Measurements from ENCODE around the gene CCR7.

Gene CCR7

DNA sequence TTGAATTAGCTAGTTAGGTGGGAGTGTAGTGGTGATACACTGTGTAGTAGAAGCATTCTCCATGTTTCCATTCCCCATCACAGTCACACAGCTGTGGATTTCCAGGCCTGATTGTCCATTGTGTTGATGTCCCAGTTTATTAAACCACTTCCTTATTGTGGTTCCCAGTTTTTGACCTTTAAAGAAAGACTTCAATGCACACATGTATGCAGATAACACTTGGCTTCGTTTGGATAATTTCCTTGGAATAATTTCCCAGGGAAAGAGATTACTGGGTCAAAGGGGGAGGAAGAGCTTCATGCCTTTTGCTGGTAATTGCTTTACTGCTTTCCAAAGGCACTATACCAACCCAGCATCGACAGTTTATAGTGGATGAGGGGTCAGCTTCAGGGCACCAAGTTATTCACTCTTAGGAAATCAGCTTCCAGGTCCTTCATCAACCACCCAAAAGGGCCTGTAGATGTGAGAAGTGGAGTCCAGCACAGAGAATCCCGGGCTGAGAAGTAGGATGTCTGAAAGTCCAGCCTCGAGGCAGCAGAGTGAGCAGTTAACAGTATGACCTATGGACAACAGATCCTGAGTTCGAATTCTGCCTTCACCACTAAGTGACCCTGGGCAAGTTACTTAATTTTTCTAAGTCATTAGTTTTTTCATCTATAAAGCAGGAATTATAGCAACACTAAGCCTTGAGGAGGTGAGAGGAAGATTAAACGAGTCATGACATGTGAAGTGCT is 32.6 kb downstream of the CCR7 start:
- DNase-seq = no peak

DNA sequence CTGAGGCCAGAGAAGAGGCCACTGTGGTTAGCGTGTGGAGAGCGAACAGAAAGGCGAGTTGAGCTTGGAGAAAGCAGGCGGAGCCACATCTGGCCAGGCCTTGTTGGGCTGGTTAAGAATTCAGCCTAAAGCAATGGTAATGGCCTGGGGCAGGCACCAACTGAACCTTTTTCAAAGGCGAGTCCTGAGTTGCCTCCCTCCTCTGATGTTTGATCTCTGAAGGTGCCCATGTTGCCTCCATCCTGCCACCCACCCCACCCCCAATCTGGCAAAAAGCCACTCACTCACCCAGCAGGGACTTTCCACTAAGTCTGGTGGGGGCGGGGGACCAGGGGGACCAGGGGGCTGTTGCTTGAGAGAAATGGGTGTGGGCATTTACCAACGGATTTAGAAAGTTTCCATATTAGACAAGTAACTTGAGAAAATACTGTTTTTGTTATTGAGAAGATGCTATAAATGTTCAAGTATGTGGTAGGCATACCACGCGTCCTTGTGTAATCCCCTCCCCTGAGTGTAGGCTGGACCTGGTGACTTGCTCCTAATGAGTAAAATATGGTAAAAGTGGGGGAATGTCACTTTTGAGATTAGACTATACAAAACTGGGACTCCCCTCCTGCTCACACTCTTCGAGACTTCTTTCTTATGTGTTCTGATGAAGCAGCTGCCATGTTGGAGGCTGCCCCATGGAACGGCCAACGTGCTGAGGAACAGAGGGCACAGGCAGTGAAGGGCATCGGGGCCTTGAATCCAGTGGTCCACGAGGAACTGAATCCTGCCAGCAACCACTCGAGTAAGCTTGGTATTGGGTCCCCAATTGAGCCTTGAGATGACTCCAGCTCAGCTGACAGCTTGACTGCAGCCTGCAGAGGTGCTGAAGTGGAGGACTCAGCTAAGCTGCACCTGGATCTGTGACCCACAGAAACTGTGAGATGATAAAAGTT is 34.0 kb downstream of the CCR7 start:
- no peak for DNase-seq

DNA sequence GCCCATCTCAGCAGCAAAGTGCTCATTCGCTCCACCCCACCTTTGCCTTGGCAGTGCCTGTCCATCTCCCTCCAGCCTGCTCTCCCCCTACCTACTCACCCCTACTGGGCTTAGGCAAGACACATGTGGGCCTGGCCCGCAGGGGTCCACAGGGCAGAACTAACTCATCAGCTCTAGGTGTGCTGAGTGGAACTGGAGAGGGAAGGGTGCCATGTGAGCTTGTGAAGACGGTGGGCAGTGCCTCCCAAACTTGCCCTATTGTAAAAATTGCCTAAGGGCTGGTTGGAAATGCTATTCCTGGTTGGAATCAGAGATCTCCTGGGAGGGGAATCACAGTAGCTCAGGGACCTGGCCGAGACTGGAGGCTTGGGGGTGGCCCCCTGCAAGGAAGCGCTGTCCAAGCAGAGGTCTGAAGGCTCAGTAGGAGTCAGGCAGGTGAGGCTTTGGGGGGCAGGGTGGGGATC is 34.7 kb downstream of the CCR7 start:
- DNase-seq = no peak

DNA sequence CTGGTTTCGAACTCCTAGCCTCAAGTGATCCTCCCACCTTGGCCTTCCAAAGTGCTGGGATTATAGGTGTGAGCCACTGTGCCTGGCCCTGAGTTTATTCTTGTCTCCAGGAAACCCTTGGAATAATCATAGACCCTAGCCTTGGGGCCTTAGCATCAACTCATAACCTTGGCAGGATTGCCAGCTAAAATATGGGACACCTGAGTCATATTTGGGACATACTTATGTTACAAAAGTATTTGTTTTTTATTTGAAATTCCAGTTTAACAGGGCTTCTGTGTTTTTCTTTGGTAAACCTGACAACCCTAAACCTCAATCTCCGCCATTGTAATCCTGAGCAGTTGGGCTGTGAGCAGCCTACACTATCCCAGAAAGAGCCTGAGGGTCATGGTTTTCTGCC is 35.3 kb downstream of the CCR7 start:
- DNase-seq = no peak

DNA sequence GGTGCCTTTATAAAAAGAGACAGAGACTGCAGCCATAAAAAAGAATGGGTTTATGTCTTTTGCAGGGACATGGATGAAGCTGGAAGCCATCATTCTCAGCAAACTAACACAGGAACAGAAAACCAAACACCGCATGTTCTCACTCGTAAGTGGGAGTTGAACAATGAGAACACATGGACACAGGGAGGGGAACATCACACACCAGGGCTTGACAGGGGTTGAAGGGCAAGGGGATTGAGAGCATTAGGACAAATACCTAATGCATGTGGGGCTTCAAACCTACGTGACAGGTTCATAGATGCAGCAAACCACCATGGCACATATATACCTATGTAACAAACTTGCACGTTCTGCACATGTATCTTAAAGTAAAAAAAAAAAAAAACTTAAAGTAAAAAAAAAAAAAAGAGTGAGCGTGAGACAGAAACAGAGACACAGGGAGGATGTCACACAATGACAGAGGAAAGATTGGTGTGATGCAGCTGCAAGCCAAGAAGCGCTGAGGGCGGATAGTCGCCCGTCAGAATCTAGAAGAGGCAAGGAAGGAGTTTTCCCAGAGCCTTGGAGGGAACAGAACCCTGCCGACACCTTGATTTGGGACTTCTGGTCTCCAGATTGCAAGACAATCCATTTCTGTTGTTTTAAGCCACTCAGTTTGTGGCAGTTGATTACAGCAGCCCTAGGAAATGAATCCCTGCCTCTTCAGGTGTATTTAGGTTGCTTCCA is 36.4 kb downstream of the CCR7 start:
- no peak for DNase-seq

DNA sequence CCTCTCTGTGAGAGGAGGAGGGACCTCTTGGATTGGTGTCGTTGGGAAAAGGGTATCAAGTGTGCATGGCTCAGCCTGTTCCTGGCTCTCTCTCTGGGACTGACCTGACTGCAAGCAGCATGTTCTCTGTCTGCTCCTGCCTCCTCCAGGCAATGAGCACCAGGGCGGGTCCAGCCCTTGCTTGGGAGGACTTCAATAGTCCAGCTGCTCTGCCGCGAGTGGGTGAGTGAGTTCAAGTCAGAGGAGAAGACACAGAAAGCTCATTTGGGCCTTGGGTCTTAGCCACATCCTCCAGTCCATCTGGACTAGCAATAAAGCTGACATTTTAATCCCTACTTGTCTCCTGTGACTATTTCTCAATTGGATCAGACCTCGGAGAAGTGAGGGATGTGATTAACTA is 38.6 kb downstream of the CCR7 start:
- no peak for DNase-seq

DNA sequence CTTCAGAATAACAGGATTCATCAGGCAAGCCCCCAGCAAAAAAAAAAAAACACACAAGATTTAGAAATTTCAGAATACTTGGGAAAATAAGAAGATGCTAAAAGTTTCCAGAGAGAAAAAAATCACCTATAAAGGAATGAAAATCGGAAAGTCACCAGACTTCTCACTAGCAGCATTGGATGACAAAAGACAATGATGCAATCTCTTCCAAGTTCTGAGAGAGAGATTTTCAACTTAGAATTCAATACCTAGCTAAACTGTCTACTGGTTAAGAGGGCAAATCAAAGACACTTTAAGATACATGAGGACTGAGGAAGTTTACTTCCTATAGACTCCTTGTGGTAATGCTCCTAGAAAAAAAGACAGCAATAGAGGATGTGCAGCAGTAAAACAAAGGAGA is 40.0 kb downstream of the CCR7 start:
- DNase-seq = no peak

DNA sequence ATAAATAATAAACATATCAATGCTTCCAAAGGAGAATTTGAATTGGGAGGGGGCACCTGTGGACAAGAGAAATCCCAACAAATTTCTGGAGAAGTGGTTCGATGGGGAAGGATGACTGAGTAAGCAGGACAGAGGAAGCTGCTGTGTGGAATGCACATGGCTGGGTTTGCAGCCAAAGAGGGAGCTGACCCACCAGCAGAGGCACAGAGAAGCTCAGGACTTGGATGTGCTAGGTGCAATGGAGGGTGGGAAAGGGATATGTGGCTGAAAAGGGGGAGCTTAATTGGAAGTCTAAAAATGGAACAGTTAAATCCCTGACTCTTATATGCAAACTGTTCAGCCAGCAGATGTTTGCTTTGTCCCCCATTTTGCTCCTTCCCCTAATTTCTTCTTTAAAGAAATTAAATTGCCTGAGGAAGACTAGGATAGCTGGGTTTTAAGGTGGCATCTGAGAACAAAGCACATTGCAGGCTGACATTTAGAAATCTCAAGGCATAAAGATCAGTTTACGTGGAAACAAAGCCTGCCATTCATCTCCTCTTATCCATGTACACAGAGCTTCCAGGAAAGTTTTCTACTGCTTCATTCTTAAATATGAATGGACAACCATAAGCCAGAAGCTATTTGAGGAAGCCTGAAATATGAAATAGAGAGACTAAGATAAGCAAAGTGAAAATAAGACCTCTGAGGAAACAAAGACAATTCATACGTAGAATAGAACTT is 40.9 kb downstream of the CCR7 start:
- no peak for DNase-seq

DNA sequence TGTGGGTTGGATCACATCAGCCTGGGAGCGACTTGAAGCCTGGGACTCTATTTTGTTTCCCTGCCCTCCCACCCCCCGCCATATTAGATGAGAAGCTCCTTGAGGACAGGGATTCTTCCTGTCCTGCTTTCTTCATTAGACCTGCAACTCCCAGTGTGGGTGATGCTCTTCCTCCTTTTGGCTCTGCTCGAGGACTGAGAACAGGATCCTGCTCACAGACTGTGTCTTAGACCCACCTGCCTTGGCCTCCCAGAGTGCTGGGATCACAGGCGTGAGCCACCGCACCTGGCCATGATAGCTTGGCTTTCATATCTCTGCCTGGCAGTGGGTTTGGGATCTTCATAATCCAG is 42.3 kb downstream of the CCR7 start:
- DNase-seq = no peak

DNA sequence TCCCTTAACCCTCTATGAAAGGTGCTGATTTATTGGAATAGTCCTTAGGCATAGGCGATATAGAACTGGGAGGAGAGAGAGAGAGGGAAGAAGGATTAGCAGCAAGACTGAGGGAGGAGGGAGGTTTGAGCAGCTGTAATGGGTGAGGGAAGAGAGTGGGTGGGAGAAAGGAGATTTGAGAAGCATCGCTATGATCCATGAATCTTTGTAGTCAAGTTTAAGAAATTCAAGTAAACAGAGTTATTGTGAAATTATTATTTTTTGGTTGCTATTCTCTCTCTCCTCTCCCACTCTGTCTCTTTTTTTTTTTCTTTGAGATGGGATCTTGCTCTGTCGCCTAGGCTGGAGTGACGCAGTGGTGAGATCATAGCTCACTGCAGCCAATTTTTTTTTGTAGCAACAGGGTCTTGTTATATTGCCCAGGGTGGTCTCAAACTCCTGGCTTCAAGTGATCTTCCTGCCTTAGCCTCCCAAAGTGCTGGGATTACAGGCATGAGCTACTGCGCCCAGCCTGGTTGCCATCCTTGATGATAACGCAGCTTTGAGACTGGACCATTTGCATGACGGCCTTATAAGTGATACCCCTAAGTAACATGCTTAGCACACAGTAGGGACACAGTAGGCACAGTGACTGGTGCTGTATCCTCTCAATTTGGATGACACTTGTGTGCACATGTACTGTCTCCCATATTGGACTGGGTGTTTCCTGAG is 42.9 kb downstream of the CCR7 start:
- no peak for DNase-seq

DNA sequence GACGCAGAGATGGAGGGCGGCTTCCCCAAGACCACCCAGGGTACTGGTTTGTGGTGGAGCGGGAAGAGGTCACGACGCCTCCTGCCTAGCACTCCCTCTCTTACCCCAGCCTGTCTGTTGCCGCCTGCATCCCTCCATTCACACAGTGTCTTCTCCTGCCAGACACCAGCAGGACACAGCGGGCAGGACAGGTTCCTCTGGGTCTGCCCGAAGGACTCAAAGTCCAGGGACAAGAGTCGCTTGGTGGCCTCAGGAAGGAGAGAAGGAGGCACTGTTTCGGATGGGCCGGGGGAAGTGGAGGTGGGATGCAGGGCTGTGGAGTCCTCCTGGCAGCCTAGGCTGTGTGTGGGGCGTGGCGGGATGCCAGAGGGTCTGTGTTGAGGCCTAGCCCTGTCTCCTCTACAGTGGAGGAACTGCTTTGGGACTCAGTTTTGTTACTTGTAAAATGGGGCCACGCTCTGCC is 44.2 kb downstream of the CCR7 start:
- DNase-seq = no peak

DNA sequence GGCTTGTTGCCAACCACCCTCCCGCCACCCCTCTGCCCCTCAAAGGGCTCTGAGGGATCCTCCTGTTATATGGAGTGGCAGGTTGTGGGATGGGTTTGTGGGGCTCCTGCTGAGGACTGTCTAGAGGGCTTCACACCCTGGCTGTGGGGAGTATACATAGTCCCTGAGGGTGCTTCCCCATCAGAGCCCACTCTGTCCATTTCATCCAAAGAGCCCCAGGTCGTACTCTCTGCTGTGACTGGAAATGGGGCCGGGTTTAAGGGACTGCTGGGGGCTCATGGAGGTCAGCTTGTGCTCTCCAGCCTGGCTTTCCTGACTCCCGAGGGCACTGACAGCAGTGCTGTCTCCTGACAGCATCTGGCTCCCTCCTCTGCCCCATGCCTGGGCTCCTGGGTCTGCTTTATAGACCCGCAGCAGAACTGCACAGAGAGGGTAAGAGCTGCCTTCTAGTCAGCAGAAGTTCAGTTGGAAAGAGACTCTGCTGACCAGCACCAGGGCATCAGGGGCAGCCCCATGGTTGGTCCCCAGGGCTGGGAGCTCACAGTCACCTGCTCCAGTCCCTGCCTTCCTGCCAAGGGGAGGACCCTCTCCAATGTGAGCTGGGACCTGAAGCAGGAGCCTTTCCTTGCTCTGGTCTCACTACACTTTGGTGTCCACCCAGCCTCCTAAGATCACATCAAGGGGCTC is 46.0 kb downstream of the CCR7 start:
- no peak for DNase-seq

DNA sequence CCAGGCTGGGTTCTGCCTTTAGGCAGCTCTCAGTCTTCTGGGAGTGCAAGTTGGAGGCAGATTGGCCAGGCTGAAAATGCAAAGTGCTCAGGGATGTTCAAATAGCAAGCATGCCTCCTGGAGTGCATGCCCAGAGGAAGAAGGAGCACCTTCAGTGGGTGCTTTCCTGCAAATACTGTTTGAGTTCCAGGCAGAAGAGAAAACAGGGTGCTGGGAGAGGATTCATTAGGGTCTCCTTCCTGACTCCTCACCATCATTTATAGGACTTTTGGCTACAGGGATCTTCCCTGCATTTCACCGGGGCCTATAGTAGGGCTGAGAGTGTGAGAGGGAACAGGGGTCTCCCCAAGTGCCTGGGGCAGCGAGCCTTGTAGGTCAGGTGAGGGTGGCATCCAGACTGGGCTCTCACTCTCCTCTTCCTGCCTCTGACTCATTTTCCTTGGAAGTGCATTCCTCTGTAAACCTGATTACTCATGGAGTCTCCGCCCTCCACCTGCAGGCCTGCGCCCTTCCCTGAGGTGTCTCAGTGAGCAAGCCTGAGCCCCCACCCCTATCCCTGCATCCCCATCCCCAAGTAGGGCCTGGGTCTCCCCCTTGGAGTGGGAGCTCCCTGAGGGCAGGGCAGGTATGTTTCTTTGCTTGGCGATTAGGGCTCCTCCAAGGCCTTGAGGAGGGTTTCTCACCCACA is 46.7 kb downstream of the CCR7 start:
- DNase-seq = no peak

DNA sequence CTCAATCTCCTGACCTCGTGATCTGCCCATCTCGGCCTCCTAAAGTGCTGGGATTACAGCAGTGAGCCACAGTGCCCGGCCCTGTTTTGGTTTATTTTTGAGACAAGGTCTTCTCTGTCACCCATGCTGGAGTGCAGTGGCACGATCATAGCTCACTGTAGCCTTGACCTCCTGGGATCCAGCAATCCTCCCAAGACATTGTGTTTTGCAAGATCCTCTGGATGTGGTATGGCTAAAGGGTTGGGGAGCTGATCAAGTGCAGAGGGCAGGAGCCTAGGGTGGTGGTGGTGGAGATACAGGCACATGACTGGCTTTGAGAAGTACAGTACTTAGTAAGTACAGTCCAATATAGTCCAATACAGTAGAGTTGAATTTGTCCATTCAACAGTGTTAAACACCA is 47.3 kb downstream of the CCR7 start:
- DNase-seq = no peak

DNA sequence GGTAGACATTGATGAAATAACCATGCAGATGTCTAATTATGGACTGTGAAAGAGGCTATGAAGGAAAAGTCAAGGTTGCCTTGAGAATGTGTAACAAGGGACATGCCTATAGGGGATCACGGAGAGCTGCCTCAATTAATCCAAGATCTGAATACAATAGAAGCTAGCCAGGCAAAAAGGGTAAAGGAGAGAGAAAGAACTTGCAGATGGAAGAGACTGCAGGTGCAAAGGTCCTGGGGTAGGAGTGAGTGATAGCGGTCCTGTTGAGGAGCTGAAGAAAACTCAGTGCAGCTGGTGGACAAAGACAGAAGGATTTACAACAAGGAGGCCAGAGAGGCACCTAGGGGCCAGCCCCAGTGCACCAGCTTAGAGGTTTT is 48.0 kb downstream of the CCR7 start:
- no peak for DNase-seq

DNA sequence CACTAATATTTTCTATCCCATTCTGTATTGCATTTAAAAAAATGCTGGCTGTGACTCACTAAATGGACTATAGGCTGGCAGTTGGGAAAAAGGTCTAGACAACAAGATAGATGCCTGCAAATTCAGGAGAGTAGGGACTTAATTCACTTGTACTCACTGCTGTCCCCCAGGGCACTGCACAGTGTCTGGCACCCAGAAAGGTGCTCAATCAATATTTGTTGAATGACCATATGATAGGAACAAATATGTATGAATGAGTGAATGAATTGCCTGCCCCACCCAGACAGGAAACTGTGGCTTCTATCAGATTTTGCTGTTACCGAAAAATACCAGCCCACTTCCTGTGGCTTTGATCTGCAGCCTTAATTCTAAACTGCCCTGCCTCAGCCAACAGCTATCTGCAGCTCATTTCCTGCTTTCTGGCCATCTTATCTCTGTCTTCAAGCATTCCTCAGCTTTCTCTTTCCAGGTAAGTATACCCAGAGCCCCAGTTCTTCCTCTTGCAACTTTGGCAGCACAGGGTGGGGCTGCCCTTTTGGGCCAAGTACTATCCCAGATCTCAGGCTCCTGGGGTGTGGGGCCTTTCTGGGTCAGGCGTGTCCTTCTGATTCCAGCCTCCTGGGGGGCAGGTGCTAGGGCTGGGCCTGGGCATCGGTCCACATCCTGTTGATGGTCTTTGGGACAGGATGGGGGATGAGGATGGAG is 48.5 kb downstream of the CCR7 start:
- DNase-seq = no peak

DNA sequence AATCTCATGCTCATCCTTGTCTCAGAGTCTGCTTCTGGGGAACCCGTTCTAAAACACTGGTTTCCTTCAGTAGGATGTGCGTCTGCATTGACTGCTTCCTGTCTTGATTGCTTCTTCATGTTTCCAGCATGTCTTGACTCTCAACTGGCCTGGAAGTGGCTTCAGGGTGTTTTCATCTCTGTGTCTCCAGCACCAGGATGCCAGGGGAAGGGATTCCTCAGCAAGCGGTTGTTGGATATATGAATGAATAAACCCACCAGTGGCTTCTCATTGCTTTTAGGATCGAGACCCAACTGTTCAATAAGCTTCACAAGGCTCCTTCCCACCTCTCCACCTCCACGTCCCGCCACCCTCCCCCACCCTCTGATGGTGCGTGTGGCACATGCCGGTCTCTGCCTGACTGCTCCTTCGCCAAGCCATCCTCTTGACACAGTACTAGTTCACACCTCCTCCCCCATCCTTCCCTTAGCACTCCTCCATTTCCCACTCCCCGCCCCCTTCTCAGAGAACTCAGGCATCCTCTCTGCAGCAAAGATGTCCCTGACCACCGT is 49.7 kb downstream of the CCR7 start:
- no peak for DNase-seq

DNA sequence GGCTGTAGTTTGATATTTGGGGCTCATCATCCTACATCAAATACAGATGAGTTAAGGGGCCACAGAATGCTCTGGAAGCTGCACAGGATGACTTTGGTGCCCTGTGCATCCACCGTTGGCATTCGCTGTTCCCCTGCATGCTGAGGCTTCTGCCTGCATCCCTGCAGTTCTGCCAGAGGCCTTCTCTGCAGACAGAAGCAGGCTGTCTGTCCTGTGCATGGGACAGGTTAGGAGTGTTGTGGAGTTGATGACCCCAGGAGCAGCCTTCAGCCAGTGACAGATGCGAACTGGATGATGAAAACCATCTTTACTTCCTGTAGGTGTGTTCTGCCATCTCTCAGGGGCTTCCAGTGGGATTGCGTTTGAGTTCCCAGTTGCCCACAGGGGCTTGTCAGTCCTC is 50.3 kb downstream of the CCR7 start:
- DNase-seq = no peak

DNA sequence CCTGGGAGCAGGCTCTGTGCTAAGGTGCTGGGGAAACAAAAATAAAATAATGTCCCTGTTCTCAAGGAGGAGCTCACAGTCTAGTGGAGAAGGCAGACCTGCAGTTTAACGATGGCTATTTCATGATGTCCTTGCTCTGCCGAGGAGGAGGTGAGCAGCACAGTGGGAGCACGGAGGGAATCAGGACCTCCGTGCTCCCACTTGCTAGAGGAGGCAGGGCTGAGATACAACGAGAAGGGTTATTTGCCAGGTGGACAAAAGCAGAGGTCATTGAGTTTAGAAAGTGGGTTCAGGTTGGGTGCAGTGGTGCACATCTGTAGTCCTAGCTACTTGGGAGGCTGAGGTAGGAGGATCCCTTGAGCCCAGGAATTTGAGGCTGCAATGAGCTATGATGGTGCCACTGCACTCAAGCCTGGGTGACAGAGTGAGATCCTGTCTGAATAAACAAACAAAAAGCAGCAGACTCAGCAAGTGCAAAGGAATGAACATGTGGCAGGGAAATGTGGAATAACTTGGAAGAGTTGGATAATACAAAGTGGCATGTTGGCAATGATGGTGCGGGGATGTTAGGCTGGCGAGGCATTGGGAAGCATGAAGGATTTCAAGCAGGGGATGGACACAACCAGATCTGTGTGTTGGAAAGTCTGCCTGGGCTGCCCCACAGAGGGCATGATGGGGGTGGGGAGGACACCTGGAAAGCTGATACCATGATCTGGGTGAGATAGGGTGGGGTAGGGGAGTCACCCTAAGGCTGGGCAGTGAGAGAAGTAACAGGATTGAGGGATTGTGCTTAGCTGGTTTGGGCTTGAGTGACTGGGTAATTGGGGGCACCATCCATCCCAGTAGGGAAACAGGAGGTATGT is 51.0 kb downstream of the CCR7 start:
- DNase-seq = no peak

Data from NCI-H510A treated with DMSO at 0.1 percent for 48 hours (cell line).